GDM1 (cell line): ENCODE data around the gene SPINT2.
A peak's percentile ranks its signal among the peaks of the same experiment; 100 is the strongest.
"Not testable (repeated sequence)": the region's sequence is repeated elsewhere in the genome, so short reads cannot be mapped to it uniquely, and the experiment has no call there.

Experiments
- DNase-seq: peaks from one replicate; lab custom pipeline; 2025; lab: John Stamatoyannopoulos, UW

The SPINT2 gene, protein sequence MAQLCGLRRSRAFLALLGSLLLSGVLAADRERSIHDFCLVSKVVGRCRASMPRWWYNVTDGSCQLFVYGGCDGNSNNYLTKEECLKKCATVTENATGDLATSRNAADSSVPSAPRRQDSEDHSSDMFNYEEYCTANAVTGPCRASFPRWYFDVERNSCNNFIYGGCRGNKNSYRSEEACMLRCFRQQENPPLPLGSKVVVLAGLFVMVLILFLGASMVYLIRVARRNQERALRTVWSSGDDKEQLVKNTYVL

GRCh38 chr19:38264486-38265212 lies at the start of gene SPINT2:
TSS of gene SPINT2 (plus strand) at chr19:38264573. CDS start at chr19:38264893, 320 bp downstream.
- DNase-seq: peak; percentile 43

- no peak for DNase-seq
Observed at GRCh38 chr19:38216785-38217641, 47.4 kb upstream of the SPINT2 start.

- no peak for DNase-seq
Observed at GRCh38 chr19:38218204-38218603, 46.2 kb upstream of the SPINT2 start.

DNA sequence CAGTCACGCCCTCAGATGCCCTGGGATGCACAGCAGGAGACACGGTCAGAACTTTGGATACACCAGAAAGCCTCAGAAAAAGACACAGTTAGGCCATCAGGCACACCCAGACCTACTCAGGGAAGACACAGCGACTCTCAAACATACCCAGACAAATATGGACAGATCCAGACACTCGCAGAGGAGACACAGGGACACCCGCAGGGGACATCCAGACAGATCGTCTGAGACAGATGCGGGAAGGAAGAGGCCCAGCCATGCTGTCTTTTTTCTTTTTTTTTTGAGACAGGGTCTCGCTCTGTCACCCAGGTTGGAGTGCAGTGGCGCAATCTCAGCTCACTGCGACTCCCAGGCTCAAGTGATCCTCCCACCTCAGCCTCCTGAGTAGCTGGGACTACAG lies 45.2 kb upstream of the SPINT2 start:
- no peak for DNase-seq

GRCh38 chr19:38221421-38221820 lies 43.0 kb upstream of the SPINT2 start:
- no peak for DNase-seq

- DNase-seq: no peak
Observed at GRCh38 chr19:38221919-38222830, 42.2 kb upstream of the SPINT2 start.

GRCh38 chr19:38223119-38223523 lies 41.3 kb upstream of the SPINT2 start:
- DNase-seq: no peak

GRCh38 chr19:38223617-38224013 lies 40.8 kb upstream of the SPINT2 start:
- no peak for DNase-seq

DNA sequence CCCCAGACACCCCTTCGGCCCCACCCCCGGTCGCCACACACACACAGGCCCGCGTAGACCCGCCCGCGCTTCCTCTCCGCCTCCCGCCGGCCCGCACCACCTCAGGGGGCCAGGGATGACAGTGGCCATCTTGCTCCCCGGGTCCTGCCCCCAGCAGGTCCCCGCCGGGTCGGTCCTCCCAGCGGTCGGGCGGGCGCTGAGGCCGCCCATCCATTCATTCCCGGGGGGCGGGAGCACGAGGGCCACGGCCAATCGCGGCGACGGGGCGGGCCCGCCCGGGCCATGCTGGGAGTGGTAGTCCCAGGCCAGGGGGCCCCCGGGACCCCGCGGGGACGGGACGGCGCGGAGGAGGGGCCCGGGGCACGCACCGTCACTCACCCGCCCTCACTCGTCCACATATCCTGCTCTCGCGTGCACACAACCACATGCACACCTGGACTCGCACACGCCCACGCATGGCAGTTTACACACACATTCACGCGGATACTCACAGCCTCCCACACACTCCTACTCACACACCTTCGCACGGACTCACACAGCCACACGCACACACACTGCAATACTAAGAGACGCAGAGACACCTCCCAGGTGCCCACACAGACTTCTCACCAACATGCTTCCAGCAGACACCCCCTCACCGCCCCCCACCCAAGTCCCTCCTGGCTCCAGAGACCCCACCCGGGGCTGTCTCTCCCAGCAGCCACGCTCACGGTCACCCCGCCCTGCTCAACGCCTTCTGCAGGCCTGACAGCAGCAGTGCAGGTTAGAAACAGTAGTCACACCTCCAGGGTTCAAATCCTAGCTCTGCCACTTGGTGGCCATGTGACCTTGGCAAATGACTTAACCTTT lies 40.1 kb upstream of the SPINT2 start, which contains the start of gene DPF1:
Gene DPF1 (minus strand): TSS at position 209 of the 849 bp plus-strand sequence. CDS start 80 bp downstream, at position 129.
- DNase-seq: peak; percentile 64

DNA sequence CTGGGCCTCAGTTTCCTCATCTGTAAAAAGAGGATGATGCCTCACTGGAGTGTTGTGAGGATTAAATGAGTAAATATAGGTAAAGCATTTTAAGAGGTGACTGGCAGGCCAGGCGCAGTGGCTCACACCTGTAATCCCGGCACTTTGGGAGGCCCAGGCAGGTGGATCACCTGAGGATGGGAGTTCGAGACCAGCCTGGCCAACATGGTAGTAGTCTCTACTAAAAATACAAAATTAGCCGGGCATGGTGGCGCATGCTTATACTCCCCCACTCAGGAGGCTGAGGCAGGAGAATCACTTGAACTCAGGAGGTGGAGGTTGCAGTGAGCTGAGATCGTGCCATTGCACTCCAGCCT lies 39.5 kb upstream of the SPINT2 start:
- not testable (repeated sequence) for DNase-seq

DNA sequence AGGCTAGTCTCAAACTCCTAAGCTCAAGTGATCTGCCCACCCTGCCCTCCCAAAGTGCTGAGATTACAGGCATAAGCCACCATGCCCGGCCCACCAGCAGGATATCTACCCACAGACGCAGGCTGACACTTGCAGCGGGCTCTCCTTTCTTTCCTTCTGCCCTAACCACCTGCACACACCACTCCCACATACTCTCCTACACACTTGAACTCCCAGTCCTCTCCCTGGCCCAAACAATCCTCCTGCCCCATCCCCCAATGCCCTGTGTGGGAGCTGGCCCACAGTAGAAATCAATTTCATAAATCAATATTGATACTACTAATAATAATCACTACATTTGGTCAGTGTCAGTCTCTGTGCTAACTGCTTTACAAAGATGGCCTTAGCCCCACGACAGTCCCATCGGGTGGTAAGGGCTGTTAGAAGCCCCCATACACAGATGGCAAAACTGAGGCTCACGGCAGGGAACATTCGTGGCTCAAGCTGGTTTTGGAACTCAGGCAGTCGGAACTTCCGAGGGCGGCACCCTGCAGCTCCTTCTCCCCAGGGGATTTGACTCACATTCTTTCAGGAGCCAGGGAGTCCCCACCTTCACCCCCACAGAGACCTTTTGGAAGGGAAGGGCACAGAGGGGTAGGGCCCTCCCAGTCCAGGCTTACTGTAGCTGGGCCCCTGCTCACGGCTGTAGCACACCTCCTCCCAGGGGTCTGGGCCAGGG lies 36.9 kb upstream of the SPINT2 start:
- no peak for DNase-seq

- no peak for DNase-seq
Observed at GRCh38 chr19:38228005-38228377, 36.4 kb upstream of the SPINT2 start.

DNA sequence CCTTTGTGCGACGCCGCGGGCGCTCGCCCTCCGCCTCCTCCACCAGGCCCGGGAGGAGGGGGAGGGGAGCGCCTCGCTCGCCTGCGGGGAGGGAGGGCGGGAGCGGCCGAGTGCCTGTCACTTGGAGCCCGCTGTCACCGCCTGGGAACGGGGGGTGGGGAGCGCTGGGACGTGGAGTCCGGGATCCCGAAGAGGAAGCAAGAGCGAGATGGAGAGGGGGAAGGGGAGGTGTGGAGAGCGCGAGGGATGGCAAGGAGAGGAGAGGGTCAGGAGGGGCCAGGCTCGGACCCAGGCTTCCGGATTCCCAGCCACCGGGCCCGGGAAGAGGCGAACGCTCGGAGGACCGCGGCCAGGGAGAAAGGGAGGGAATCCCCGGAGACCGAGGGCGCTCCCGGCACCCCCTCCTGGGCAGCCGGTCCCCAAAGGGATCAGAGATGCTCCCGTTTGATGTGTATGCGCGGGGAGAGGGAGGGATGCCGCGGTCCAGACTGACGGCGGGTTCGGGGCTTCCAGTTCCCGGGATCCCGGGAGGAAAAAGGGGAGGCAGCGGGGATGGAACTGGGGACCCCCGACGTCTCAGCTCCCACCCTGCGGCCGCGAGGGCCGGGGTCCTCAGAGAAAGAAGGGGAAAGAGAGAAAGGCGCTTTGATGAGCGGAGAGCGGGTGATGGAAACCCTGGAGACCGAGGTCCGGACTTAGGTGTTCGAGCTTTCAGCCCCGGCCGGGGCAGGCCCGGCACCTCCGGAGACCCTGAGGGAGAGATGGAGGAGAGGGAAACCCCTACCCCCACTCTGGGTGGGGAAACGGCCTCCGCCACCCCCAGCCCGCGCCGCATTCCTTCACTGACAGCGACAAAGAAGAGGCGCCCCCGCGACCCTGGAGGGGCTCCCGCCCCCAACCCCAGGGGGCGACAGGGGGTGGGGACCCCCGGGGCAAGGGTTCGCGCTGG lies 35.6 kb upstream of the SPINT2 start:
- no peak for DNase-seq

DNA sequence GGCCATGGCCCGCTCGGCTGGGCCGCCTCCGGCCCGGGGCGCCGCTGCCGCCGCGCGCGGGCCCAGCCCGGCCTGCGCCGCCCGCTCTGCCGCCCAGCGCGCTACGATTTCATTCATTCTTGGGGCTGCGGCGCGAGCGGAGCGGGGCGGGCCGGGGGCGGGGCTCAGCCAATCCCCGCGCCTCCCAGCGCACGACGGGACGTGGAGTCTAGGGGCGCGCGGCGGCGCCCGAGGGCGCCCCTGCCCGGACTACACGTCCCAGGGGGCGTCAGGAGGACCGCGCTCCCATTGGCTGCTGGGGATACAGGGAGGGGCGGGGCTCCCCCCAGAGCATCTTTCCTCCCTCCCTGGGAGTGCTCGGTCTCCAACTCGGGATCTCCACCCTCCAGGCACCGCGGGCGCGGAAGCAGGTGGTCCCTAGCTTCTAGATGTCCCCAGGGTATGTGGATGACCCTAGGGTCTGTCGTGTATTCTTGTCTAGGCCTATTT lies 34.7 kb upstream of the SPINT2 start:
- DNase-seq: peak; percentile 70

DNA sequence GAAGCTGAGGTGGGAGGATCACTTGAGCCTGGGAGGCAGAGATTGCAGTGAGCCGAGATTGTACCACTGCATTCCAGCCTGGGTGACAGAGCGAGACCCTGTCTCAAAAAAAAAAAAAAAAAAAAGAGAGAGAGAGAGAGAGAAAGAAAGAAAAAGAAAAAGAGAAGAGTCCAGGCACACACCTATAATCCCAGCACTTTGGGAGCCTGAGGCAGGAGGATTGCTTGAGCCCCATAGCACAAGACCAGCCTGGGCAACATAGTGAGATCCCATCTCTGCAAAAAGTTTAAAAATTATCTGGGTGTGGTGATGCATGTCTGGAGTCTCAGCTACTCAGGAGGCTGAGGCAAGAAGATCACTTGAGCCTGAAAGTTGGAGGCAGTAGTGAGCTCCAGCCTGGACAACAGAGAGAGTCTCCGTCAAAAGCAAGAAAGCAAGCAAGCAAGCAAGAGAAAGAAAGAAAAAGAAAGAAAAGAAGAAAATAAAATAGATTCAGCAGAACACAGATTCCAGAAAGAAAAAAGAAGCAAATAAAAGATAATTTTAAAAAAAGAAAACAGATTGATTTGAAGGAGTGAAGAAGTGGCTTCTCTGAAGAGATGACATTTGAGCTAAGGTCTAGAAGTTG lies 33.8 kb upstream of the SPINT2 start:
- not testable (repeated sequence) for DNase-seq

- no peak for DNase-seq
Observed at GRCh38 chr19:38231918-38232317, 32.5 kb upstream of the SPINT2 start.

DNA sequence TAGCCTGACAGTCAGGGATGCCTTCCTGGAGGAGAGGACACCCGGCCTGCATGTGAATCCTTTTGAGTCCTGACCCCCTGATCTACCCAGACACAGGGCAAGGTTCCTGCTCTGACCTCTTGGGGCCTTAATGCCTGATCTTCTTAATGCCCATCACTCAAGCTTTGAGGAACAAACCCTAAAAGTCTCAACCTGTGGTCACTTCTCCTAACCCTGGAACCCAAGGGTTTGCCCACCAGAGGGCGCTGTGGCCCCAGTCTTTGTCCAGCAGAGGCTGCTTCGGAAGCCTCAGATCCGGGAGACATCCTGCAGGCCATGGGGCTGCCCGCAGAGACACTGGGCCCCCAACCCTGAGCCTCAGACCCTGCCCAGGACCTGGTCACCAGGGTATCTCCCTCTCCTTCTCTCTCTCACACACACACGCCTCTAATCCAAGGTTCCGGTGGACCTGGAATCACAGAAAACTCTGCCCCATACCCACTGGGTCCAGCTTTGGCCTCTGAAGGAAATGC lies 30.6 kb upstream of the SPINT2 start:
- peak; percentile 63 for DNase-seq

GRCh38 chr19:38234615-38235014 lies 29.8 kb upstream of the SPINT2 start:
- no peak for DNase-seq
